NB4 (cell line): ENCODE measurements around the gene ARFGEF3.

Experiments
- POLR2A ChIP-seq: IDR thresholded peaks from 2 replicates; pipeline ENCODE4 v1.6.1; 2011; ENCODE audit warnings: mild to moderate bottlenecking; ENCODE audit not compliant: insufficient read length; ENCODE audit errors: extremely low read depth
- TF ChIP-seq, protein P1 (sequence below): IDR thresholded peaks from one replicate; pipeline ENCODE4 v1.5.1; 2012; ENCODE audit warnings: low read depth, low read length

DNA sequence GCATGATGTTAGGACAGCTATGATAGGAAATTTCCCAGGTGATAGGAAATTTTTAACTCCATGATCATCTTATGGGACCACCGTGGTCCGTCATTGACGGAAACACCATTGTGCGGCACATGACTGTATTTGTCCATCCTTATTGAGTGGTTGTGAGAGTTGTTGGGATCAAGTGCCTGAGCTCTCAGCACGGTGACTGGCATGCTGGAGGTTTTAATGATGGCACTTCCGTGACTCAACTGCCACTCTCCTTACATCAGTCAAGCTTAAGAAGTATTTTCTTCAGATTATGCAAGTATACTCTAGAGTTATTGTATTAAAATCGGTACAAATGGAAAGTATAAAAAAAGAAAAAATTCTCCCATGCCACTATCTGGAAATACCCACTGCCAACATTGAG lies 35.8 kb downstream of the ARFGEF3 start:
- TF ChIP-seq, protein P1, sequence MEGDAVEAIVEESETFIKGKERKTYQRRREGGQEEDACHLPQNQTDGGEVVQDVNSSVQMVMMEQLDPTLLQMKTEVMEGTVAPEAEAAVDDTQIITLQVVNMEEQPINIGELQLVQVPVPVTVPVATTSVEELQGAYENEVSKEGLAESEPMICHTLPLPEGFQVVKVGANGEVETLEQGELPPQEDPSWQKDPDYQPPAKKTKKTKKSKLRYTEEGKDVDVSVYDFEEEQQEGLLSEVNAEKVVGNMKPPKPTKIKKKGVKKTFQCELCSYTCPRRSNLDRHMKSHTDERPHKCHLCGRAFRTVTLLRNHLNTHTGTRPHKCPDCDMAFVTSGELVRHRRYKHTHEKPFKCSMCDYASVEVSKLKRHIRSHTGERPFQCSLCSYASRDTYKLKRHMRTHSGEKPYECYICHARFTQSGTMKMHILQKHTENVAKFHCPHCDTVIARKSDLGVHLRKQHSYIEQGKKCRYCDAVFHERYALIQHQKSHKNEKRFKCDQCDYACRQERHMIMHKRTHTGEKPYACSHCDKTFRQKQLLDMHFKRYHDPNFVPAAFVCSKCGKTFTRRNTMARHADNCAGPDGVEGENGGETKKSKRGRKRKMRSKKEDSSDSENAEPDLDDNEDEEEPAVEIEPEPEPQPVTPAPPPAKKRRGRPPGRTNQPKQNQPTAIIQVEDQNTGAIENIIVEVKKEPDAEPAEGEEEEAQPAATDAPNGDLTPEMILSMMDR: no peak
- TF ChIP-seq POLR2A: no peak
